ENCODE data around the gene FN3K. TPM values are rescaled to one million over a fixed set of nuclear protein-coding genes. Genes with fewer than 3 reads are reported as not detected.
"Not testable (repeated sequence)": the region's sequence is repeated elsewhere in the genome, so short reads cannot be mapped to it uniquely, and the experiment has no call there.

Gene FN3K
- total RNA-seq, 1 experiment from 2014 or later, result 28.3 TPM

DNA sequence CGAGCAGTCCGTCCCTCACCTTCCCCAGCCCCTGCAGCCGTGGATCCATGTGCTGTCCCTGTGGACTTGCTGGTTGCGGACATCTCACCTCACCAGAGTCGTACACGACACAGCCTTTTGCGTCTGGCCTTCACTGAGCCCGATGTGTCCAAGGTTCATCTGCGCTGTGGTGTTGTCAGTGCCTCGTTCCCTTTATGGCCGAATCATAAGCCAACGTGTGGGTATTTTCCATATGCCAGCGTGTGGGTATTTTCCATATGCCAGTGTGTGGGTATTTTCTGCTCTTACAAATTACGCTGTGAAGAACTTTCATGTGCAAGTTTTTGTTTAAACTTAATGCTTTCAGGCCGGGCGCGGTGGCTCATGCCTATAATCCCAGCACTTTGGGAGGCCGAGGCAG lies 48.1 kb downstream of the FN3K start:
- Histone ChIP-seq H3K14ac (ENCODE audit: insufficient read depth, low read length) (no peak overlapping the region; the same call in 1 of the 2 replicates), H2BK20ac (ENCODE audit: low read depth, low read length, poor library complexity, severe bottlenecking) (no peak overlapping the region), H3K23me2 (ENCODE audit: insufficient read length, low read depth, low read length, poor library complexity, severe bottlenecking) (no peaks in the 10 kb centered on the region), H3K79me1 (ENCODE audit: insufficient read depth, low read depth, low read length, poor library complexity, severe bottlenecking) (no peaks in the 10 kb centered on the region), H2BK15ac (ENCODE audit: low read depth, low read length) (no peak overlapping the region), H3K9ac (ENCODE audit: extremely low read depth, insufficient read length, low read length) (no peak overlapping the region), H3K4ac (ENCODE audit: low read depth, low read length) (no peak overlapping the region), H3T11ph (ENCODE audit: low read length) (no peak overlapping the region), H2AFZ (ENCODE audit: low read length) (no peak overlapping the region), H4K91ac (ENCODE audit: insufficient read length, low read depth, low read length) (no peak overlapping the region), H2BK120ac (ENCODE audit: low read depth, low read length, poor library complexity, severe bottlenecking) (no peak overlapping the region), H2BK12ac (ENCODE audit: insufficient read length, low read depth, low read length) (no peak overlapping the region), H3K23ac (ENCODE audit: insufficient read length, low read depth, low read length) (no peak overlapping the region), H3K4me1 (ENCODE audit: insufficient read depth, low read length) (no peaks in the 10 kb centered on the region), H4K8ac (replicated peaks; ENCODE audit: insufficient read length, low read depth, low read length) (no peak overlapping the region), H3K9me3 (ENCODE audit: control insufficient read depth, low read depth, low read length) (no peaks in the 10 kb centered on the region), H4K20me1 (ENCODE audit: control insufficient read depth, insufficient read depth, insufficient read length) (no peaks in the 10 kb centered on the region), H3K4me2 (ENCODE audit: insufficient read depth, insufficient read length, low read length) (no peak overlapping the region), H3K27ac (ENCODE audit: insufficient read length, low read depth, low read length) (no peak overlapping the region), H2AK5ac (ENCODE audit: insufficient read length, low read length) (no peak overlapping the region), H2BK5ac (ENCODE audit: insufficient read length, low read length) (no peak overlapping the region), H3K27me3 (ENCODE audit: insufficient read depth, low read length) (no peaks in the 10 kb centered on the region), H4K5ac (ENCODE audit: insufficient read length, low read depth, low read length) (no peak overlapping the region), H3K18ac (ENCODE audit: insufficient read length, low read depth, low read length) (no peak overlapping the region), H3K79me2 (ENCODE audit: insufficient read depth, low read length) (no peaks in the 10 kb centered on the region; the same call in 1 of the 2 replicates), H3K56ac (ENCODE audit: insufficient read length, low read depth, low read length) (no peak overlapping the region)
- H3K4me3 Mint-ChIP-seq, result no peak overlapping the region
- no peaks in the 10 kb centered on the region; a peak in 1 of 5 replicates for H3K9me3 Mint-ChIP-seq
- peaks cover 30 to 42% (median 35%) of the 10 kb centered on the region in 3 experiments for H3K36me3 Mint-ChIP-seq (ENCODE audit: insufficient read depth in 1 of 3, low read depth in 3 of 3)
- no peak for DNase-seq
- no peaks in the 10 kb centered on the region for H3K27me3 Mint-ChIP-seq (ENCODE audit: low read depth)
- peaks cover 5% of the 10 kb centered on the region in 2 experiments for H3K4me1 Mint-ChIP-seq
- WGBS (ENCODE audit: extremely low coverage, insufficient read length, low lambda C conversion rate), result no CpG with 5 or more reads among the region's 18 CpGs
- TF ChIP-seq, protein P1, sequence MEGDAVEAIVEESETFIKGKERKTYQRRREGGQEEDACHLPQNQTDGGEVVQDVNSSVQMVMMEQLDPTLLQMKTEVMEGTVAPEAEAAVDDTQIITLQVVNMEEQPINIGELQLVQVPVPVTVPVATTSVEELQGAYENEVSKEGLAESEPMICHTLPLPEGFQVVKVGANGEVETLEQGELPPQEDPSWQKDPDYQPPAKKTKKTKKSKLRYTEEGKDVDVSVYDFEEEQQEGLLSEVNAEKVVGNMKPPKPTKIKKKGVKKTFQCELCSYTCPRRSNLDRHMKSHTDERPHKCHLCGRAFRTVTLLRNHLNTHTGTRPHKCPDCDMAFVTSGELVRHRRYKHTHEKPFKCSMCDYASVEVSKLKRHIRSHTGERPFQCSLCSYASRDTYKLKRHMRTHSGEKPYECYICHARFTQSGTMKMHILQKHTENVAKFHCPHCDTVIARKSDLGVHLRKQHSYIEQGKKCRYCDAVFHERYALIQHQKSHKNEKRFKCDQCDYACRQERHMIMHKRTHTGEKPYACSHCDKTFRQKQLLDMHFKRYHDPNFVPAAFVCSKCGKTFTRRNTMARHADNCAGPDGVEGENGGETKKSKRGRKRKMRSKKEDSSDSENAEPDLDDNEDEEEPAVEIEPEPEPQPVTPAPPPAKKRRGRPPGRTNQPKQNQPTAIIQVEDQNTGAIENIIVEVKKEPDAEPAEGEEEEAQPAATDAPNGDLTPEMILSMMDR (conservative IDR thresholded peaks at IDR 0.05), result no peak
- H3K27ac Mint-ChIP-seq, result no peak overlapping the region

DNA sequence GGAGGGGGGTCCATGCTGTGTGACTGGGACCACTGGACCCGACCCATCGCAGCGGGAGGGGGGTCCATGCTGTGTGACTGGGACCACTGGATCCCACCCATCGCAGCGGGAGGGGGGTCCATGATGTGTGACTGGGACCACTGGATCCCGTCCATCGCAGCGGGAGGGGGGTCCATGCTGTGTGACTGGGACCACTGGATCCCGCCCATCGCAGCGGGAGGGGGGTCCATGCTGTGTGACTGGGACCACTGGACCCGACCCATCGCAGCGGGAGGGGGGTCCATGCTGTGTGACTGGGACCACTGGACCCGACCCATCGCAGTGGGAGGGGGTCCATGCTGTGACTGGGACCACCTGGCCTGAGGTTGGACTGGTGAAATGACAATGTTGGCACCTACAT lies 50.2 kb downstream of the FN3K start:
- H3K79me1 ChIP-seq (ENCODE audit: insufficient read depth, low read depth, low read length, poor library complexity, severe bottlenecking); H3K18ac ChIP-seq (ENCODE audit: insufficient read length, low read depth, low read length); H3K4me3 Mint-ChIP-seq: not testable (repeated sequence)

More for the DNA sequence above, 50.2 kb downstream of the FN3K start:
- not testable (repeated sequence) for H2AFZ ChIP-seq (ENCODE audit: low read length); H3K56ac ChIP-seq (ENCODE audit: insufficient read length, low read depth, low read length); H2BK20ac ChIP-seq (ENCODE audit: low read depth, low read length, poor library complexity, severe bottlenecking); H2BK15ac ChIP-seq (ENCODE audit: low read depth, low read length); H4K5ac ChIP-seq (ENCODE audit: insufficient read length, low read depth, low read length); H2AK5ac ChIP-seq (ENCODE audit: insufficient read length, low read length); H3K4me2 ChIP-seq (ENCODE audit: insufficient read depth, insufficient read length, low read length); DNase-seq; H4K91ac ChIP-seq (ENCODE audit: insufficient read length, low read depth, low read length); H3K9me3 Mint-ChIP-seq; H3K9ac ChIP-seq (ENCODE audit: extremely low read depth, insufficient read length, low read length); H3K23me2 ChIP-seq (ENCODE audit: insufficient read length, low read depth, low read length, poor library complexity, severe bottlenecking); H2BK120ac ChIP-seq (ENCODE audit: low read depth, low read length, poor library complexity, severe bottlenecking); H3K27me3 Mint-ChIP-seq (ENCODE audit: low read depth); H3K14ac ChIP-seq (ENCODE audit: insufficient read depth, low read length); H3K23ac ChIP-seq (ENCODE audit: insufficient read length, low read depth, low read length); H3T11ph ChIP-seq (ENCODE audit: low read length); H4K8ac ChIP-seq (replicated peaks; ENCODE audit: insufficient read length, low read depth, low read length); H3K4me1 Mint-ChIP-seq; H4K20me1 ChIP-seq (ENCODE audit: control insufficient read depth, insufficient read depth, insufficient read length); H3K27me3 ChIP-seq (ENCODE audit: insufficient read depth, low read length); H3K9me3 ChIP-seq (ENCODE audit: control insufficient read depth, low read depth, low read length); H2BK5ac ChIP-seq (ENCODE audit: insufficient read length, low read length); H3K4me1 ChIP-seq (ENCODE audit: insufficient read depth, low read length); H2BK12ac ChIP-seq (ENCODE audit: insufficient read length, low read depth, low read length); H3K27ac Mint-ChIP-seq; H3K27ac ChIP-seq (ENCODE audit: insufficient read length, low read depth, low read length); H3K79me2 ChIP-seq (ENCODE audit: insufficient read depth, low read length); H3K4ac ChIP-seq (ENCODE audit: low read depth, low read length)
- peaks cover 30 to 46% (median 39%) of the 10 kb centered on the region in 3 experiments for H3K36me3 Mint-ChIP-seq (ENCODE audit: insufficient read depth in 1 of 3, low read depth in 3 of 3)
- WGBS (ENCODE audit: extremely low coverage, insufficient read length, low lambda C conversion rate), result no CpG with 5 or more reads among the region's 16 CpGs

Measured in H9 (cell line).